Ovary (tissue), 3 donors: ENCODE data around the gene PRR30.

Experiments used
- EP300 ChIP-seq: sonication (generic); formaldehyde crosslinking; IDR thresholded peaks from one replicate; pipeline ENCODE4 v1.6.1; 2017; ENCODE audit warnings: antibody characterized with exemption
- POLR2A ChIP-seq: fragments of 450-650 bp; IDR thresholded peaks from one replicate; pipeline ENCODE4 v1.6.1; 2017; ENCODE audit warnings: antibody characterized with exemption, mild to moderate bottlenecking, moderate library complexity
- TF ChIP-seq, protein P1 (sequence below), 3 donors: fragments of 450-650 bp in 2 of 3; fragments of 200-600 bp in 1 of 3; IDR thresholded peaks; one replicate each; pipeline versions ENCODE4 v1.5.1 to v1.8.0; 2016 to 2022; ENCODE audit warnings: antibody characterized with exemption in 3 of 3, mild to moderate bottlenecking in 1 of 3
- donor health status: DM: no; HTN: no; CAD: no.

DNA sequence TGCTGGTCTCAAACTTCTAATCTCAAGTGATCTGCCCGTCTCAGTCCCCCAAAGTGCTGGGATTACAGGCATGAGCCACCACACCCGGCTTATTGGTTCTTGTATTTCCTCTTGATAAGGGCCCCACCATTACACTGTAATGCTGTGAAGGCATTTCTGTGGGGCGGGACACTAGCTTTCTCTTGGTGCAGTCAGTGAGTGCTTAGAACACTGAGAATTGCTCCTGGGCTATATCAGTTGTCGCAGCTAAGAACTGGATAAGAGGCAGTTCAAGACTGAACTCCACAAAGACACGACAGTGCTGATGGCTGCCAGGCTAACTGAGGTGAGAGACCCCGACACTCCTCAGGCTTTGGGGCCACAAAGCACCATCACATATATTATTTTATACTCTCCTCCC is 50.6 kb downstream of the PRR30 start:
- no peak for TF ChIP-seq EP300
- TF ChIP-seq, protein P1, sequence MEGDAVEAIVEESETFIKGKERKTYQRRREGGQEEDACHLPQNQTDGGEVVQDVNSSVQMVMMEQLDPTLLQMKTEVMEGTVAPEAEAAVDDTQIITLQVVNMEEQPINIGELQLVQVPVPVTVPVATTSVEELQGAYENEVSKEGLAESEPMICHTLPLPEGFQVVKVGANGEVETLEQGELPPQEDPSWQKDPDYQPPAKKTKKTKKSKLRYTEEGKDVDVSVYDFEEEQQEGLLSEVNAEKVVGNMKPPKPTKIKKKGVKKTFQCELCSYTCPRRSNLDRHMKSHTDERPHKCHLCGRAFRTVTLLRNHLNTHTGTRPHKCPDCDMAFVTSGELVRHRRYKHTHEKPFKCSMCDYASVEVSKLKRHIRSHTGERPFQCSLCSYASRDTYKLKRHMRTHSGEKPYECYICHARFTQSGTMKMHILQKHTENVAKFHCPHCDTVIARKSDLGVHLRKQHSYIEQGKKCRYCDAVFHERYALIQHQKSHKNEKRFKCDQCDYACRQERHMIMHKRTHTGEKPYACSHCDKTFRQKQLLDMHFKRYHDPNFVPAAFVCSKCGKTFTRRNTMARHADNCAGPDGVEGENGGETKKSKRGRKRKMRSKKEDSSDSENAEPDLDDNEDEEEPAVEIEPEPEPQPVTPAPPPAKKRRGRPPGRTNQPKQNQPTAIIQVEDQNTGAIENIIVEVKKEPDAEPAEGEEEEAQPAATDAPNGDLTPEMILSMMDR (IDR thresholded peaks at IDR 0.05) = no peak
- no peak for TF ChIP-seq POLR2A
